HG03442 (cell line): ENCODE data around the gene ABCC11.
"Not testable (repeated sequence)": the region's sequence is repeated elsewhere in the genome, so short reads cannot be mapped to it uniquely, and the experiment has no call there.

Source experiments
- ATAC-seq: cut with Tn5 transposase; IDR thresholded peaks from one replicate; pipeline ENCODE4 v1.9.1; 2021; ENCODE audit warnings: mild to moderate bottlenecking, moderate library complexity; ENCODE audit not compliant: unreplicated experiment

The ABCC11 gene

GRCh38 chr16:48204825-48205151, 42.6 kb downstream of the ABCC11 start:
- no peak for ATAC-seq

GRCh38 chr16:48203974-48204824, 43.1 kb downstream of the ABCC11 start:
- ATAC-seq = no peak

GRCh38 chr16:48201515-48202201, 45.7 kb downstream of the ABCC11 start:
- ATAC-seq = no peak

- ATAC-seq = no peak
These were observed 50.0 kb downstream of the ABCC11 start for GRCh38 chr16:48197294-48197693.

- ATAC-seq = no peak
These were observed 52.3 kb downstream of the ABCC11 start for GRCh38 chr16:48194828-48195556.

GRCh38 chr16:48193846-48194245, 53.5 kb downstream of the ABCC11 start:
- ATAC-seq = no peak

- peak; percentile 85 for ATAC-seq
These were observed 58.8 kb downstream of the ABCC11 start for GRCh38 chr16:48188449-48189102.

- no peak for ATAC-seq
These were observed 59.6 kb downstream of the ABCC11 start for GRCh38 chr16:48187779-48188178.

GRCh38 chr16:48184681-48185080, 62.7 kb downstream of the ABCC11 start:
- no peak for ATAC-seq

GRCh38 chr16:48182979-48183537, 64.3 kb downstream of the ABCC11 start:
- no peak for ATAC-seq

- not testable (repeated sequence) for ATAC-seq
These were observed 65.4 kb downstream of the ABCC11 start for GRCh38 chr16:48181746-48182520.

GRCh38 chr16:48180868-48181480, 66.4 kb downstream of the ABCC11 start:
- ATAC-seq = no peak

GRCh38 chr16:48176635-48177408, 70.5 kb downstream of the ABCC11 start:
- no peak for ATAC-seq

GRCh38 chr16:48173889-48174288, 73.5 kb downstream of the ABCC11 start:
- no peak for ATAC-seq

GRCh38 chr16:48172682-48173081, 74.7 kb downstream of the ABCC11 start:
- ATAC-seq = no peak

- ATAC-seq = no peak
These were observed 77.4 kb downstream of the ABCC11 start for GRCh38 chr16:48169896-48170295.

- no peak for ATAC-seq
These were observed 79.3 kb downstream of the ABCC11 start for GRCh38 chr16:48168075-48168474.

- not testable (repeated sequence) for ATAC-seq
These were observed 80.7 kb downstream of the ABCC11 start for GRCh38 chr16:48166617-48167016.
